HG03439 (cell line): ENCODE data around the gene PAPPA.
A peak's percentile ranks its signal among the peaks of the same experiment; 100 is the strongest.

Experiments
- ATAC-seq: cut with Tn5 transposase; IDR thresholded peaks from one replicate; pipeline ENCODE4 v1.9.1; 2021; ENCODE audit warnings: mild to moderate bottlenecking, moderate library complexity; ENCODE audit not compliant: unreplicated experiment

The PAPPA gene

GRCh38 chr9:116409638-116410037, 256.0 kb downstream of the PAPPA start:
- ATAC-seq: no peak

GRCh38 chr9:116411506-116411905, 257.9 kb downstream of the PAPPA start:
- ATAC-seq: no peak

GRCh38 chr9:116414374-116414773, 260.8 kb downstream of the PAPPA start:
- no peak for ATAC-seq

DNA sequence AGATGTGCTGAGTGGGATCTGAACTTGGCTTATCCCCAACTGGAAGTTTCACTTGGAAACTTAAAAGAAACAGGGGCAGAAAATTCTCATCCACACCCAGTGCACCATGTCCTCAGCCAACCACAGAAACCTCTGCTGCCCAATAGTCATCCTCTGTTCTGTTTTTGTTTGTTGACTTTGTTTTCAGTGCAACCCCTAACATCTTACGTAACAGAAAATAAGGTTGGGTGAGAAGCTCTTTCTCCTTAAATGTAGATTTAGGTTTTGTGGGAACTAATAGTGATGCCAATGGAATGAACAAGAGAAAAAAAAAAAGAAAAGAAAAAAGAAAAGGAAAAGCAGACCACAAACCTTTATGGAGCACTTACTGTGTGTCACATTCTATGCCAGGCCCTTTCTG, 262.8 kb downstream of the PAPPA start:
- no peak for ATAC-seq

DNA sequence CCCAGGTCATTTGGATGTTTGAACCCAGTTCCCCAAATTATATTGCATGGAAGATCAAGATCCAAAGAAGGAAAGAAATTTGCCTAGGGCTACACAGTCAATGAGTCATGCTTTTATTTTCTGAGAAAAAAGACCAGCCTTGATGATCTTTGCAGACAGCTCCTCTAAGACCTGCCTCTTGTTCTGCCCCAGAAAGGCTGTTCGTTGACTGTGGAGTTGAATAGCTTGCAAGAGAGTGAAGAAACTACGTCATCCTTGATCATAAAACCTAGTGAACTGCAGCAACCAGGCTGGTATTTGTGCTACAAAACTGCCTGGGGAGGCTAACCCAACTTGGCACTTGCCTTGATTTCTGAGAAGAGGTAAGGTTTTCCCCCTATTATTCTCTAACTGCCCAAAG, 263.9 kb downstream of the PAPPA start:
- ATAC-seq: no peak

- no peak for ATAC-seq
Observed at GRCh38 chr9:116419181-116419580, 265.6 kb downstream of the PAPPA start.

- no peak for ATAC-seq
Observed at GRCh38 chr9:116420993-116421538, 267.5 kb downstream of the PAPPA start.

DNA sequence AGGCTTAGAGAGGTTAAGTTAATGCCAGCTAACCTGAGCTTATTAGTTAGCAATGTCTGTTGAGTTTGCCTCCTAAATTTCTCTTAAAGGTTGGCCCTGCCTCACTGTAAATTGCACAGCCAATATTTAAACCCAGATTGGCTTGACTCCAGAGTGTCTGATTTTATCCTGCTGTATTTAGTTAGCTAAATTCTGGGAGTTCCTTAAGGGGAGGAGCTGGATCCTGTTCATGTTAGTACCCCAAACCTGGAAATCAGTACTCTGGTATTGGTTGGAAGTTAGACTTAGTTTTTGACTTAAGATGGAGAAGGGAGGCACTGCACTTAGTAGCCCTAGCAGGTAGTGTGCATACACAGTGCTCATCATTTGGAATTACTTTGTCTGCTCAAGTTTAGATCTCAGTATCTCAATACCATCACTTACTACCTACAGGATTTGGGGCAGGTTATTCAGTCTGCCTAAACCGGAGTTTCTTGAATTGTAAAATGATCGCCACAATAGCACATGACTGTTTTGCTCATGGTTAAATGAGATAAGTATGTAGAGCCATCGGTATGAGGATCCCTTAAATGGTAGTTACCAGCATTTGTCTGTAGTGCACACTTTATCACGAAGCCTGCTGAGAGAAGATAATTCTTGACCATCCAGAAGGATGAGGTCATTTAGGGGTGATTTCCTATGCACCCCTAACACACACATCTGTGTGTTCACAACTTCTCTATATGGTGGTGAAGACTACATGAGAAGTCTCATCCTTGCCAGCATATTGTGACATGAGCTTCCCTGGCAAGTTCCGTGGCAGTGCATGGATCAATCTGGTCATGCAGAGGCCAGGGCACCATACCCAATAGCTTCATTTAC, 268.8 kb downstream of the PAPPA start:
- no peak for ATAC-seq

GRCh38 chr9:116423149-116423548, 269.6 kb downstream of the PAPPA start:
- ATAC-seq: no peak

DNA sequence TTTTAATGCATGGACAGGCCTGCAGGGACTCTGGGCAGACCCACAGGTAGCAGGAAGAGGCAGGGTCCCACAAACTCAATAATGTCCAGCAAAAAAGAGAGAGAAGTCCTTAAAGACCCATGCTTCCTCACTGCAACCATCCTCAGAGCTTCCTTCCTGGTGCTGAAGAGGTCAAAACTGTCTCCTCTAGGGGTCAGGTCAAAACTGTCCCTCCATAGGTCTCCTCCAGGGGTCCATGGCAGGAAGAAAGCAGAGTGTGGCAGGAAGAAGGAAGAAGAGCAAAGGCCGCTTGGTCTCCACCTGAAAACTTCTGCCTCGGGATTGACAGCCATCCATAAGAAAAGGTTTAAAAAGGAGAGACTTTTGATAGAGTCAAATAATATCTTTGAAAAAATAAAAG, 271.7 kb downstream of the PAPPA start:
- no peak for ATAC-seq

DNA sequence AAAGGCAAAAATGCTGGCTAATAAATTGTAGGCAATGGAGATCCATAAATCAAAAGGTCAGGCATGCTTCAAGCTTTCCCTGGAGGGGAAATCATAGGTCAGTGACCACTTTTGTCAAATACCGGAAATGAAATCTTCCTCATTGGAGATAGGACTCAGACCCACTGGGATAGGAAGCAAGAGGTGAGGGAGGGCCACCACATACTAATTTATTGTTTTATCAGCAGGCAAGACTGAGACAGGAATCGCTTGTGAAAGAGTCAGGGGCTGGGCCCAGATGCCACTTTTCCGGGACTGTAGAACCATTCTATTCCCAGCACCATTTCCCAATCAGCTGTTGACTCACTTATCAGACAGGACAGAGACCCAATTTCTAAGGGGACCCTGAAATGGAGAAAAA, 277.3 kb downstream of the PAPPA start:
- ATAC-seq: no peak

DNA sequence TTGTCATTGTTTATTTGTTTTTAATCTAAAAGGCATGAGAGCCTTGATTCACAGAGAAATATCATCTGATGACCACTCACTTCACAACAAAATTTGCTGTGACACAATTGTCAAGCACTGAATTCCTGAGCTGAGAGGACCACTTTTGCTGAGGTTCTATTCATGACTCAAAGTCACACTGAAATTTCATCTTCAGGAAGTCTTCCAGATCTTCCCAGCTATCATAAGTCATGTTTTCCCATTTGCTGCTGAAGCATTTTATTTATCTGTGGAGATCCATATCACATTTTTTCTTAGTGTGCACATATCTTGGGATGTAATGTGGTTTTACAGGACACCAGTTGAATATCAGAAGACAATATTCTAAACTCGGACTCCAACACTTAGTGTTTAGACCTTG, 278.5 kb downstream of the PAPPA start:
- no peak for ATAC-seq

GRCh38 chr9:116434314-116434713, 280.7 kb downstream of the PAPPA start:
- no peak for ATAC-seq

DNA sequence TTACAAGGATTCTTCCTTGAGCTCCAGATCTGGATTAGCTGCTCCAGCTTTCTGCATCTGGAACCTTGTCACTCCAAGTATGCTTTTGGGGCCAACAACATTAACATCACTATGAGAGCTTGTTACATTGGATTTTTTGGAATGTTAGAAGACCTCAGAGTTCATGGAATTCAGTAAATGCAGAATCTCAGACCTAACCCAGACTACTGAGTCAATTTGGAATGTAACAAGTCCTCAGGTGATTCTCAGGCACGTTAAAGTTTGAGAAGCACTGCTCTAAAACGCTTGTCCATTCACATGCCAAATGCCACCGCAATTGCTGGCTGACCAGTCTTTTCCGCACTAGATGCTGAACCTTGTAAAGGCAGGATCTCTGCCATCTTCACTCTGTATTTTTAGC, 282.1 kb downstream of the PAPPA start:
- no peak for ATAC-seq

- ATAC-seq: no peak
Observed at GRCh38 chr9:116436121-116436520, 282.5 kb downstream of the PAPPA start.

DNA sequence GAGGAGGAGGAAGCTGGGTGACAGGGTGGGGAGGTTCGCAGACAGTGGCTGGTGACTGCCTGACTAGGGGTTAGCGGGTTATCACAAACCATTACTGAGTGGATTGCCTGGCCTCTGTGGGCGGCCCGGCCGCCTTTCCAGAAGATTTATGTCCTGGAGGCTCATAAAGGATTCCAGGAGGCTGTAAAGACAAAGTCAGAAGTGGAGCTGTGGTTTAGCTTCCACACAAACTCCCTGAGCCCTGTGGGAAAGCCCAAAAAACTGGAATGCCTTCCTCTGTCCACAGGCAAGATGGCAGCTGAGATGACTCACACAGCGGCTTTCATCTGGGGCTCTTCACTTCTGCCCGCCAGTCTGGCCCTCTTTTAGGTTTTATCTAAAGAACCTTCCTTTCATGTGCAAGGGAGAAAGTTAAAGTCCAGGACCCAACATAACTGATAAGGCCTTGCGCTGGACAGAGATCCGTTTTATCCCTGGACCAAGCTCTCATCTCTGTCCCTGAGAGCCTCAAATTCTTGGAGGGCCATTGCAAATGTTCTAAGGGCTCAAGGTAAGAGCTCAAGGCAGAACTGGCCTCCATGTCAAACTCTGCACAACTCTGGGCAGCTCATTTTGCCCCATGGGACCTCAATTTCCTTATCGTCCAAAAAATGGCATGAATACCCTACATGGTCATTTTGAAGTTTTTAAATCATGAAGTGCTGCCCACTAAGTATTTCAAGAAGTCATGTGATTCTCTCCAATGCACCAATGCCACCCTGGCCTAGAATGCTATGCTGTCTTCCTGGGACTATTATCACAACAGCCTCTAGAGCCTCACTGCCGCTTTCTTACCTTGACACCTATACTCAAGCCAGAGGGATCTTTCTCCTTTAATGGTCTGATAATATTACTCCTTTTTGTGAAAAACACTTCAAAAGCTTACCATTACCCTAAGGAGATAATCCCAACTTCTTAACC, 284.1 kb downstream of the PAPPA start:
- ATAC-seq: no peak

DNA sequence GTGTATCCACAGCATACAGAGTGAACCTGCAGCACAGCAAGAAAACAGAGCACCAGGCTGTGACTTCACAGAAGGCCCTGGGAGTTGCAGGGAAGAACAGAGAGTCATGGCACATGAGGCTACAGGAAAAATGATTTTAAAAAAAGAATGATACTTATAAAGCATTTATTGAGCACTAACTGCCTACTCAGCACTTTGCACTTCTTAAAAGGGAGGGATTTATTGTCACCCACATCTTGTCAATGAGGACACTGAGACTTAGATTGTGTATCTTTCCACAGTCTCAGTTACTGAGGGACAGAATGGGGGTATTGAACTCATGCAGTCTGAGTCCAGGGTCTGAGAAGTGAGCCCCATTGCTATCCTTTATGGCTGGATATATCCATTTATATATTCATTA, 288.9 kb downstream of the PAPPA start:
- ATAC-seq: no peak

GRCh38 chr9:116447934-116448333, 294.3 kb downstream of the PAPPA start:
- no peak for ATAC-seq

DNA sequence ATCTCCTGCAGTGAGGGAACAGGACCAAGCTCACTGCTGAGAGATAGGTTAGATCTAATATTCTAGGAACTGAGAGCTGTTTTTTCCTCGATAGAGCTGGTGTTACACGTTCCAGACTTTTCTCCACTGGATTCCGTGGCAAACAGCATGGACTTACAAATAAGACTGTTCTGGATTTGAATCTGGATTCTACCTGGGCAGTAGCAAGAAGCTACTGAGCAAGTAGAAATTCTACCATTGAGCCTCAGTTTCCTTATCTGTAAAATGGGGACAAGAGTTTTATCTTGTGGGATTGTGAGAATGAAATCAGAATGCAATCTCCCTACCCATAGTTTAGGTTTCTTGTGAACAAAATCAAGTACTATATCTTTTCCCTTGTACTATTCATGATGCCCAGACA, 294.8 kb downstream of the PAPPA start:
- no peak for ATAC-seq

DNA sequence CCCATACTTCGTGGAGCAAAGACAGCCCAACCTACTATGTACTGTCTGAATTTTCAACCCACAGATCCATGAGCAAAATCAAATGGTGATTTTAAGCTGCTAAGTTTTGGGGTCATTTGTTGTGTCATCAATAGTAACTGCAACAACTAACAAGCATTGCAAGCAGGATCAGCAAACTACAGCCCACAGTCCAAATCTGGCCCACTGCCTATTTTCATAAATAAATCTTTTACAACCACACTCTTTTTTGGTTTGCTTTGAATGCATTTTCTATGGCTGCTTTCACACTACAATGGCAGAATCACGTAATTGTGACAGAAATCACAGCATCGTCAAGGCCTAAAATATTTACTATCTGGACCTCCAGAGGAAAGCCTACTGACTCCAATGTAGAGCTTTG, 296.4 kb downstream of the PAPPA start:
- no peak for ATAC-seq

DNA sequence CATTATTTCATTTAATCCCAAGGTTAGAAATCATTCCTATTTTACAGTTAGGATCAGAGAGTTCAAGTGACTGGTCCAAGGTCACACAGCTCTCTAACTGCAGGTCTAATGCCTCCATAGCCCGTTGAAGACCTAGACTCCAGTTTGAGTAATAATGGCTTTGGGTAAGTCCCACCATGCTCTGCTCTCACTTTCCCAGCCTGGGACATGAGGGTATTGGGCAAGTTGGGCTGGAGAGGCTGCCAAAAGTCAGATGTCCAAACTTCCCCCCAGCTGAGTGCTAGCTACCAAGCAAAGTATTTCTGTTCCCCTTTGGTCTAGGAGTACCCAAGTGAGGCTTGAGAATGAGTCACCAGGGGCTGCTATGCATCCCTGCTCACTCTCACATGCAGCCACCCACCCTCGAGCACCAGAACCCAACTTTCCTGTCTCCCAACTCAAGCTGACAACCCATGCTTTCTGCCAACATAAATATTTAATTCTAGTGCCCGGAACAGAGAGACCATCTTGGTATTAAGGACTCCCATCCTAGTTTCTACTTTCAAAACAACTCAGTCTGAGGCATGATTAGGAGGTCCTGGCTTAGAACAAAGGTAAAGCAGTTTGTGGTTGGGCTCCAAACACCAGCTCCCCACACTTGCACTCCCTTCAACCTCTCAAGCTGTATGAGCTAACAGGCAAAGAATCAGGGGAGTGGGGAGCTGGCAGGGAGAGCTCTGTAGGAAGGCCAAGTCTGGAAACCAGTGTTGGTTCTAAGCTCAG, 297.0 kb downstream of the PAPPA start:
- peak; percentile 58 for ATAC-seq
